Cardiac muscle cell (in vitro differentiated cells and primary cell): ENCODE data around the gene ALDH16A1. TPM values are rescaled to one million over a fixed set of nuclear protein-coding genes. Genes with fewer than 3 reads are reported as not detected.

Source experiments
- DNase-seq, 2 donors: peaks; one replicate each; pipeline versions ENCODE4 v3.0.0 to v3.0.0-alpha.2; 2010 to 2017; ENCODE audit warnings: low read depth in 1 of 2, low spot score in 1 of 2
- H3K27ac ChIP-seq: fragments of 200-600 bp; sonication (generic); 2 replicates; pipeline ENCODE4 v1.5.1; 2016
- H3K27me3 ChIP-seq: fragments of 200-600 bp; sonication (generic); 2 replicates; pipeline ENCODE4 v1.6.0; 2016; ENCODE audit warnings: control low read depth
- H3K36me3 ChIP-seq: fragments of 200-600 bp; sonication (generic); 2 replicates; pipeline ENCODE4 v1.5.1; 2016; ENCODE audit warnings: control low read depth
- H3K4me1 ChIP-seq: fragments of 200-600 bp; sonication (generic); 2 replicates; pipeline ENCODE4 v1.8.1; 2017; ENCODE audit warnings: low read depth, mild to moderate bottlenecking, mixed run types
- H3K4me3 ChIP-seq: fragments of 200-600 bp; sonication (generic); 2 replicates; pipeline ENCODE4 v1.5.1; 2016; ENCODE audit warnings: mild to moderate bottlenecking
- H3K9me3 ChIP-seq: fragments of 200-600 bp; sonication (generic); 2 replicates; pipeline ENCODE4 v1.5.1; 2017; ENCODE audit warnings: low read depth, mild to moderate bottlenecking, control low read depth
- CTCF ChIP-seq: IDR thresholded peaks from 2 replicates; pipeline ENCODE4 v1.5.1; 2012; ENCODE audit warnings: low read depth, mild to moderate bottlenecking, low read length
- polyA plus RNA-seq: library from polyadenylated mRNA; unstranded; fragments of >200 nt; fragmentation: Nextera tagmentation; extraction: Ambion mirVana; gene quantifications from 2 replicates; pipeline ENCODE4 v1.2.1, GENCODE V29; 2016
- total RNA-seq: library from RNA; depleted of rRNA; stranded (reverse); fragments of >200 nt; gene quantifications from 2 replicates; pipeline ENCODE4 v1.2.3, GENCODE V29; 2016

ALDH16A1 gene
- total RNA-seq (46.4 and 54.3 TPM in 2 replicates), polyA plus RNA-seq (24.1 and 37.3 TPM in 2 replicates)

GRCh38 chr19:49453013-49453756 lies at the start of gene ALDH16A1:
Gene ALDH16A1, plus strand, starts transcription at chr19:49453225. Its CDS starts 107 bp downstream, at chr19:49453332.
- Histone ChIP-seq H3K9me3 (no peaks in the 10 kb centered on the region), H3K4me3 (peak within 1 kb of the TSS; percentile 76), H3K36me3 (no peaks in the 10 kb centered on the region), H3K4me1 (peaks cover 2% of the 10 kb centered on the region), H3K27ac (peak within 1 kb of the TSS; percentile 97), H3K27me3 (no peaks in the 10 kb centered on the region)
- peak; percentile 99 for DNase-seq
- TF ChIP-seq CTCF, result no peak

GRCh38 chr19:49403404-49404187 lies 49.4 kb upstream of the ALDH16A1 start:
- no peak for TF ChIP-seq CTCF
- Histone ChIP-seq H3K4me1 (peaks cover 15% of the 10 kb centered on the region), H3K9me3 (no peaks in the 10 kb centered on the region), H3K27ac (peak overlapping the region; percentile 90), H3K4me3 (no peak overlapping the region), H3K27me3 (no peaks in the 10 kb centered on the region), H3K36me3 (no peaks in the 10 kb centered on the region)
- DNase-seq, result peak in 1 of 2 donors; percentile 84

GRCh38 chr19:49407079-49407478 lies 45.9 kb upstream of the ALDH16A1 start:
- H3K27me3 ChIP-seq, result no peaks in the 10 kb centered on the region
- DNase-seq, result no peak
- H3K4me1 ChIP-seq, result peaks cover 20% of the 10 kb centered on the region
- TF ChIP-seq CTCF, result no peak
- no peaks in the 10 kb centered on the region for H3K36me3 ChIP-seq
- no peak overlapping the region for H3K4me3 ChIP-seq
- no peaks in the 10 kb centered on the region for H3K9me3 ChIP-seq
- no peak overlapping the region for H3K27ac ChIP-seq

GRCh38 chr19:49407482-49408015 lies 45.5 kb upstream of the ALDH16A1 start:
- Histone ChIP-seq H3K4me1 (peaks cover 19% of the 10 kb centered on the region), H3K9me3 (no peaks in the 10 kb centered on the region), H3K4me3 (no peak overlapping the region), H3K27ac (no peak overlapping the region), H3K36me3 (no peaks in the 10 kb centered on the region), H3K27me3 (no peaks in the 10 kb centered on the region)
- DNase-seq, result no peak
- TF ChIP-seq CTCF, result no peak

- no peak for TF ChIP-seq CTCF
These were observed 44.1 kb upstream of the ALDH16A1 start for GRCh38 chr19:49408816-49409440.

More at GRCh38 chr19:49408816-49409440, 44.1 kb upstream of the ALDH16A1 start:
- Histone ChIP-seq H3K4me3 (no peak overlapping the region), H3K9me3 (no peaks in the 10 kb centered on the region), H3K27me3 (no peaks in the 10 kb centered on the region), H3K36me3 (no peaks in the 10 kb centered on the region), H3K27ac (no peak overlapping the region), H3K4me1 (peaks cover 14% of the 10 kb centered on the region)
- no peak for DNase-seq
